Kidney tubule cell (primary cell): ENCODE data around the gene TTC21A.

Experiments used
- DNase-seq: peaks from one replicate; pipeline ENCODE4 v3.0.0-alpha.2; 2018; ENCODE audit warnings: low spot score

TTC21A gene

GRCh38 chr3:39099738-39100499 is 7.6 kb upstream of the TTC21A start:
- DNase-seq, result no peak

- DNase-seq, result no peak
Observed at GRCh38 chr3:39100500-39100886, 7.0 kb upstream of the TTC21A start.

GRCh38 chr3:39101022-39101689 is 6.3 kb upstream of the TTC21A start:
- peak; percentile 54 for DNase-seq

- DNase-seq, result no peak
Observed at GRCh38 chr3:39102504-39103323, 4.8 kb upstream of the TTC21A start.

- DNase-seq, result no peak
Observed at GRCh38 chr3:39103324-39103693, 4.2 kb upstream of the TTC21A start.

- DNase-seq, result no peak
Observed at GRCh38 chr3:39103791-39104552, 3.5 kb upstream of the TTC21A start.

- peak; percentile 53 for DNase-seq
Observed at GRCh38 chr3:39104961-39105686, 2.4 kb upstream of the TTC21A start.

- DNase-seq, result no peak
Observed at GRCh38 chr3:39105687-39106063, 1.8 kb upstream of the TTC21A start.

GRCh38 chr3:39106281-39106811 is 1.1 kb upstream of the TTC21A start:
- peak; percentile 48 for DNase-seq

- peak; percentile 61 for DNase-seq
Observed at GRCh38 chr3:39106851-39107387, 561 bp upstream of the TTC21A start.

- DNase-seq, result no peak
Observed at GRCh38 chr3:39108200-39108710, 775 bp downstream of the TTC21A start.

- no peak for DNase-seq
Observed at GRCh38 chr3:39109086-39109485, 1.6 kb downstream of the TTC21A start.

GRCh38 chr3:39110041-39110639 is 2.7 kb downstream of the TTC21A start:
- DNase-seq, result no peak

GRCh38 chr3:39112113-39112512 is 4.6 kb downstream of the TTC21A start:
- DNase-seq, result no peak

GRCh38 chr3:39112535-39112934 is 5.1 kb downstream of the TTC21A start:
- DNase-seq, result no peak

GRCh38 chr3:39113291-39113690 is 5.8 kb downstream of the TTC21A start:
- no peak for DNase-seq

- DNase-seq, result no peak
Observed at GRCh38 chr3:39114456-39114855, 7.0 kb downstream of the TTC21A start.

GRCh38 chr3:39115870-39116269 is 8.4 kb downstream of the TTC21A start:
- DNase-seq, result no peak

- DNase-seq, result no peak
Observed at GRCh38 chr3:39118079-39118478, 10.6 kb downstream of the TTC21A start.

- no peak for DNase-seq
Observed at GRCh38 chr3:39118931-39119660, 11.6 kb downstream of the TTC21A start.
